ENCODE results near the gene TRIM71. TPM values are rescaled to one million over a fixed set of nuclear protein-coding genes. Genes with fewer than 3 reads are reported as not detected.

TRIM71 gene
- total RNA-seq, 1 experiment from 2014 or later = 0.18 TPM

DNA sequence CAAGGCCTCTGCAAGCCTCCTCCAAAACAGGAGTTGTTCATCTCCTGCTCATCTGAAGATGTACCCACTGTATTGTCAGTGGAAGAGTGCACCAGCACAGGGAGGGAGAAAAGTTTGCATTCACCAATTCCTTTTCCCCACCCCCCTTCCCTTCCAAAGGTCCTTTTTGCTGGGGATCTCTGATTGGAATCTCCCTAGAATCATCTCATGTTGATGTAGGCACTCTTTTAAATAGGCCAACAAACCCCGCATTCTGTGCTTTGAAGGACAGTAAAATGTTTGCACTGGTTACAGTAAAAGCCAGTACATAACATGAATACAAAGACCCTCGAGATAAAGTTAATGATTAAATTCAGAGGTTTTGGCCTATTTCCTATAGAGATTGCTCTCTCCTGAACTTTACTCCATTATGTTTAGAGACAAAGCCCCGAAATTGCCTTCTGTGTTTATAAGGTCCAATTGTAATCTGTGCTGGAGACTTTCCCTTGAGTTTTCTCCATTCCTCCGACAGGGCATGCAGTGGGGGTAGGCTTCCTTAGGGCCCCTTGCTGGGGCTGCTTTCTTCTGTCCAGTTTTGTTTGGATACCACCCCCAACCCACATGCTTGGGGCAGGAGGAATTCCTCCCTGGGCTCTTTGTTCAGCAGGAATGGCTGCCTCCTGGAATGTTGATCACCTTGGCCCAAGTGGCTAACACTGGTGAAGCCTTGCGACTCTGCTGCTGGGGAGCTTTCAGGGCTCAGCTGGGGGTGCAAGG is 22.5 kb downstream of the TRIM71 start:
- no peaks in the 10 kb centered on the region for H3K4me1 ChIP-seq (ENCODE audit: control insufficient read depth, insufficient read depth, low read length)
- ATAC-seq (no peak), DNase-seq (ENCODE audit: low read depth, low spot score) (no peak)
- in situ Hi-C loops (cut with HindIII; ENCODE audit: low pct_unique_long_range_greater_than_20kb, low sequenced_read_pairs) (no loop called here), intact Hi-C loops (cut with micrococcal nuclease; ENCODE audit: unreplicated experiment) (no loop called here)
- no peak overlapping the region for H3K27ac ChIP-seq (ENCODE audit: low read length)
- TF ChIP-seq, protein P1, sequence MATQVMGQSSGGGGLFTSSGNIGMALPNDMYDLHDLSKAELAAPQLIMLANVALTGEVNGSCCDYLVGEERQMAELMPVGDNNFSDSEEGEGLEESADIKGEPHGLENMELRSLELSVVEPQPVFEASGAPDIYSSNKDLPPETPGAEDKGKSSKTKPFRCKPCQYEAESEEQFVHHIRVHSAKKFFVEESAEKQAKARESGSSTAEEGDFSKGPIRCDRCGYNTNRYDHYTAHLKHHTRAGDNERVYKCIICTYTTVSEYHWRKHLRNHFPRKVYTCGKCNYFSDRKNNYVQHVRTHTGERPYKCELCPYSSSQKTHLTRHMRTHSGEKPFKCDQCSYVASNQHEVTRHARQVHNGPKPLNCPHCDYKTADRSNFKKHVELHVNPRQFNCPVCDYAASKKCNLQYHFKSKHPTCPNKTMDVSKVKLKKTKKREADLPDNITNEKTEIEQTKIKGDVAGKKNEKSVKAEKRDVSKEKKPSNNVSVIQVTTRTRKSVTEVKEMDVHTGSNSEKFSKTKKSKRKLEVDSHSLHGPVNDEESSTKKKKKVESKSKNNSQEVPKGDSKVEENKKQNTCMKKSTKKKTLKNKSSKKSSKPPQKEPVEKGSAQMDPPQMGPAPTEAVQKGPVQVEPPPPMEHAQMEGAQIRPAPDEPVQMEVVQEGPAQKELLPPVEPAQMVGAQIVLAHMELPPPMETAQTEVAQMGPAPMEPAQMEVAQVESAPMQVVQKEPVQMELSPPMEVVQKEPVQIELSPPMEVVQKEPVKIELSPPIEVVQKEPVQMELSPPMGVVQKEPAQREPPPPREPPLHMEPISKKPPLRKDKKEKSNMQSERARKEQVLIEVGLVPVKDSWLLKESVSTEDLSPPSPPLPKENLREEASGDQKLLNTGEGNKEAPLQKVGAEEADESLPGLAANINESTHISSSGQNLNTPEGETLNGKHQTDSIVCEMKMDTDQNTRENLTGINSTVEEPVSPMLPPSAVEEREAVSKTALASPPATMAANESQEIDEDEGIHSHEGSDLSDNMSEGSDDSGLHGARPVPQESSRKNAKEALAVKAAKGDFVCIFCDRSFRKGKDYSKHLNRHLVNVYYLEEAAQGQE (IDR thresholded peaks at IDR 0.05; ENCODE audit: insufficient read depth in 1 of 2, low read depth in 2 of 2, low read length in 1 of 2) = no peak
- no peak overlapping the region for H3K4me3 ChIP-seq (ENCODE audit: low read depth in 2 of 2, low read length in 2 of 2)
- no peaks in the 10 kb centered on the region for H3K9me3 ChIP-seq (ENCODE audit: control insufficient read depth, insufficient read depth, low read depth, low read length)
- peaks cover 1% of the 10 kb centered on the region for H3K27me3 ChIP-seq (ENCODE audit: control insufficient read depth, insufficient read depth, low read length)
- BruUV-seq (replicated peaks) = no TSS peak
- H3K36me3 ChIP-seq (ENCODE audit: control insufficient read depth, insufficient read depth, low read length) = no peaks in the 10 kb centered on the region
- CTCF ChIA-PET = no interaction called here
- POLR2A ChIA-PET = no interaction called here

DNA sequence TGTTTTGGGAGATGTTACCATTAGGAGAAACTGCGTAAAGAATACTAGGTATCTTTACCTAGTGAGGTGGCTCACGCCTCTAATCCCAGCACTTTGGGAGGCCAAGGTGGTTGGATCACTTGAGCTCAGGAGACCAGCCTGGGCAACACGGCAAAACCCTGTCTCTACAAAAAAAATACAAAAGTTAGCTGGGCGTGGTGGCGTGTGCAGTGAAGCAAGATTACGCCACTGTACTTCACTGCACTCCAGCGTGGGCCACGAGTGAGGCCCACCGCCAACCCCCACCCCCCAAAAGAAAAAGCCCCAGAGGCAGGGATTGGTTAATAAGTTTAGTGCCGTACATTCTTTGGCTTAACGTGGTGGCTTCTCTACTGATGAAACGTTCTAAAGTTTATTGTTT is 23.5 kb downstream of the TRIM71 start:
- POLR2A ChIA-PET = no interaction called here
- no peaks in the 10 kb centered on the region for H3K4me1 ChIP-seq (ENCODE audit: control insufficient read depth, insufficient read depth, low read length)
- no peaks in the 10 kb centered on the region for H3K36me3 ChIP-seq (ENCODE audit: control insufficient read depth, insufficient read depth, low read length)
- TF ChIP-seq, protein P2, sequence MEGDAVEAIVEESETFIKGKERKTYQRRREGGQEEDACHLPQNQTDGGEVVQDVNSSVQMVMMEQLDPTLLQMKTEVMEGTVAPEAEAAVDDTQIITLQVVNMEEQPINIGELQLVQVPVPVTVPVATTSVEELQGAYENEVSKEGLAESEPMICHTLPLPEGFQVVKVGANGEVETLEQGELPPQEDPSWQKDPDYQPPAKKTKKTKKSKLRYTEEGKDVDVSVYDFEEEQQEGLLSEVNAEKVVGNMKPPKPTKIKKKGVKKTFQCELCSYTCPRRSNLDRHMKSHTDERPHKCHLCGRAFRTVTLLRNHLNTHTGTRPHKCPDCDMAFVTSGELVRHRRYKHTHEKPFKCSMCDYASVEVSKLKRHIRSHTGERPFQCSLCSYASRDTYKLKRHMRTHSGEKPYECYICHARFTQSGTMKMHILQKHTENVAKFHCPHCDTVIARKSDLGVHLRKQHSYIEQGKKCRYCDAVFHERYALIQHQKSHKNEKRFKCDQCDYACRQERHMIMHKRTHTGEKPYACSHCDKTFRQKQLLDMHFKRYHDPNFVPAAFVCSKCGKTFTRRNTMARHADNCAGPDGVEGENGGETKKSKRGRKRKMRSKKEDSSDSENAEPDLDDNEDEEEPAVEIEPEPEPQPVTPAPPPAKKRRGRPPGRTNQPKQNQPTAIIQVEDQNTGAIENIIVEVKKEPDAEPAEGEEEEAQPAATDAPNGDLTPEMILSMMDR (IDR thresholded peaks at IDR 0.05) = no peak
- TF ChIP-seq, protein P1 (IDR thresholded peaks at IDR 0.05; ENCODE audit: insufficient read depth in 1 of 2, low read depth in 2 of 2, low read length in 1 of 2) = no peak
- TF ChIP-seq SIN3A (IDR thresholded peaks at IDR 0.05; ENCODE audit: borderline replicate concordance, insufficient read depth, low read depth, low read length) (no peak), TCF7L2 (IDR thresholded peaks at IDR 0.05; ENCODE audit: low read depth, low read length) (no peak), POLR2AphosphoS5 (IDR thresholded peaks at IDR 0.05; ENCODE audit: low read depth, low read length) (no peak)
- intact Hi-C loops (cut with micrococcal nuclease; ENCODE audit: unreplicated experiment) (no loop called here), in situ Hi-C loops (cut with HindIII; ENCODE audit: low pct_unique_long_range_greater_than_20kb, low sequenced_read_pairs) (no loop called here)
- no peak overlapping the region for H3K4me3 ChIP-seq (ENCODE audit: low read depth in 2 of 2, low read length in 2 of 2)
- no peaks in the 10 kb centered on the region for H3K27me3 ChIP-seq (ENCODE audit: control insufficient read depth, insufficient read depth, low read length)
- no peak overlapping the region for H3K27ac ChIP-seq (ENCODE audit: low read length)
- no TSS peak for BruUV-seq (replicated peaks)
- no peaks in the 10 kb centered on the region for H3K9me3 ChIP-seq (ENCODE audit: control insufficient read depth, insufficient read depth, low read depth, low read length)
- DNase-seq (ENCODE audit: low read depth, low spot score) (no peak), ATAC-seq (no peak)
- CTCF ChIA-PET = interaction anchor here (0.6 kb wide), 1 partner anchor 543 kb away, joined by 9 read pairs; no protein-coding TSS in a partner anchor

Measured in Panc1 (cell line).